ENCODE data around the gene MAPK9. TPM values are rescaled to one million over a fixed set of nuclear protein-coding genes. Genes with fewer than 3 reads are reported as not detected.

The MAPK9 gene
- total RNA-seq, 6 donors from 2014 or later: 20.8 to 58.5 (median 33.4) TPM

- Histone ChIP-seq H3K27me3 (no peaks in the 10 kb centered on the region), H3K36me3 (peaks cover 14 to 86% (median 62%) of the 10 kb centered on the region in 4 donors), H3K4me1 (no peaks in the 10 kb centered on the region), H3K4me3 (no peak overlapping the region), H3K27ac (no peak overlapping the region), H3K9me3 (peaks cover 76 to 99% (median 97%) of the 10 kb centered on the region in 4 donors)
- WGBS, 2 donors: 90 to 98% methylated on average over 6 to 7 of the region's 7 CpGs
- no peak for TF ChIP-seq POLR2A (IDR thresholded peaks at IDR 0.05)
- TF ChIP-seq EP300 (IDR thresholded peaks at IDR 0.05): no peak
- TF ChIP-seq POLR2AphosphoS5 (IDR thresholded peaks at IDR 0.05): no peak
- no peak for TF ChIP-seq CTCF (IDR thresholded peaks at IDR 0.05)
- ATAC-seq (ENCODE audit: low FRiP score in 2 of 2): no peak
- no peak for DNase-seq
Observed at GRCh38 chr5:180251887-180252286, 40.0 kb downstream of the MAPK9 start.

- WGBS, 2 donors: 94 to 97% methylated on average over 8 to 9 of the region's 9 CpGs
- ATAC-seq (ENCODE audit: low FRiP score in 2 of 2) (no peak), DNase-seq (no peak)
- Histone ChIP-seq H3K36me3 (peaks cover 16 to 85% (median 59%) of the 10 kb centered on the region in 4 donors), H3K4me3 (no peak overlapping the region), H3K27ac (no peak overlapping the region), H3K9me3 (peaks cover 68 to 96% (median 91%) of the 10 kb centered on the region in 4 donors), H3K27me3 (no peaks in the 10 kb centered on the region), H3K4me1 (no peaks in the 10 kb centered on the region)
- no peak for TF ChIP-seq CTCF (IDR thresholded peaks at IDR 0.05)
- TF ChIP-seq POLR2AphosphoS5 (IDR thresholded peaks at IDR 0.05): no peak
- TF ChIP-seq POLR2A (IDR thresholded peaks at IDR 0.05): no peak
- no peak for TF ChIP-seq EP300 (IDR thresholded peaks at IDR 0.05)
Observed at GRCh38 chr5:180251141-180251540, 40.7 kb downstream of the MAPK9 start.

- Histone ChIP-seq H3K9me3 (peaks cover 67 to 96% (median 86%) of the 10 kb centered on the region in 4 donors), H3K27me3 (no peaks in the 10 kb centered on the region), H3K4me1 (no peaks in the 10 kb centered on the region), H3K4me3 (no peak overlapping the region), H3K36me3 (peaks cover 16 to 86% (median 59%) of the 10 kb centered on the region in 4 donors), H3K27ac (no peak overlapping the region)
- DNase-seq (no peak), ATAC-seq (ENCODE audit: low FRiP score in 2 of 2) (no peak)
- 91 to 95% methylated on average over 4 of the region's 4 CpGs for WGBS, 2 donors
- TF ChIP-seq CTCF (IDR thresholded peaks at IDR 0.05): no peak
- TF ChIP-seq POLR2AphosphoS5 (IDR thresholded peaks at IDR 0.05): no peak
- TF ChIP-seq POLR2A (IDR thresholded peaks at IDR 0.05): no peak
- TF ChIP-seq EP300 (IDR thresholded peaks at IDR 0.05): no peak
Observed at GRCh38 chr5:180250329-180250728, 41.6 kb downstream of the MAPK9 start.

- 95 to 97% methylated on average over 5 of the region's 5 CpGs for WGBS, 2 donors
- peaks cover 12 to 47% (median 39%) of the 10 kb centered on the region in 4 donors for H3K9me3 ChIP-seq
- DNase-seq (no peak), ATAC-seq (ENCODE audit: low FRiP score in 2 of 2) (no peak)
- no peaks in the 10 kb centered on the region for H3K27me3 ChIP-seq
- H3K36me3 ChIP-seq: peaks cover 22 to 95% (median 61%) of the 10 kb centered on the region in 4 donors
- no peak for TF ChIP-seq CTCF (IDR thresholded peaks at IDR 0.05)
- no peak for TF ChIP-seq POLR2A (IDR thresholded peaks at IDR 0.05)
- TF ChIP-seq POLR2AphosphoS5 (IDR thresholded peaks at IDR 0.05): no peak
- TF ChIP-seq EP300 (IDR thresholded peaks at IDR 0.05): no peak
- H3K4me1 ChIP-seq: no peaks in the 10 kb centered on the region
- no peak overlapping the region for H3K27ac ChIP-seq
- no peak overlapping the region for H3K4me3 ChIP-seq
Observed at GRCh38 chr5:180241600-180241999, 50.3 kb downstream of the MAPK9 start.

GRCh38 chr5:180238631-180239030 is 53.3 kb downstream of the MAPK9 start:
- ATAC-seq (ENCODE audit: low FRiP score in 2 of 2) (no peak), DNase-seq (no peak)
- Histone ChIP-seq H3K27ac (no peak overlapping the region), H3K36me3 (peaks cover 29 to 99% (median 70%) of the 10 kb centered on the region in 4 donors), H3K9me3 (peaks cover 6 to 33% (median 32%) of the 10 kb centered on the region in 4 donors), H3K4me3 (no peak overlapping the region), H3K4me1 (no peaks in the 10 kb centered on the region), H3K27me3 (no peaks in the 10 kb centered on the region)
- 100% methylated on average over 1 to 2 of the region's 2 CpGs for WGBS, 2 donors
- TF ChIP-seq POLR2AphosphoS5 (IDR thresholded peaks at IDR 0.05) (no peak), EP300 (IDR thresholded peaks at IDR 0.05) (no peak), CTCF (IDR thresholded peaks at IDR 0.05) (no peak), POLR2A (IDR thresholded peaks at IDR 0.05) (no peak)
